HG03354 (cell line): ENCODE measurements around the gene DALRD3.

Source experiments
- ATAC-seq: cut with Tn5 transposase; IDR thresholded peaks from one replicate; pipeline ENCODE4 v1.9.1; 2021; ENCODE audit warnings: mild to moderate bottlenecking; ENCODE audit not compliant: unreplicated experiment, poor library complexity, severe bottlenecking

DALRD3 gene

GRCh38 chr3:49017971-49018706, at the start of gene DALRD3:
TSS of gene DALRD3 (minus strand) at chr3:49018580. CDS start at chr3:49018564, 16 bp downstream.
- ATAC-seq = no peak

- ATAC-seq = no peak
Observed at GRCh38 chr3:49058011-49058410, 39.6 kb upstream of the DALRD3 start.

- ATAC-seq = no peak
Observed at GRCh38 chr3:49057268-49057667, 38.9 kb upstream of the DALRD3 start.

GRCh38 chr3:49054344-49054862, 36.0 kb upstream of the DALRD3 start:
- ATAC-seq = no peak

- no peak for ATAC-seq
Observed at GRCh38 chr3:49053543-49053942, 35.2 kb upstream of the DALRD3 start.

GRCh38 chr3:49035281-49035680, 16.9 kb upstream of the DALRD3 start:
- ATAC-seq = no peak

GRCh38 chr3:49034650-49035049, 16.3 kb upstream of the DALRD3 start:
- ATAC-seq = no peak

GRCh38 chr3:49032646-49033304, 14.4 kb upstream of the DALRD3 start:
- ATAC-seq = no peak

GRCh38 chr3:49030321-49030720, 11.9 kb upstream of the DALRD3 start:
- no peak for ATAC-seq

- ATAC-seq = no peak
Observed at GRCh38 chr3:49029563-49029884, 11.1 kb upstream of the DALRD3 start.

- peak; percentile 91 for ATAC-seq
Observed at GRCh38 chr3:49028673-49029562, 10.5 kb upstream of the DALRD3 start, which contains the start of gene IMPDH2. TSS of gene IMPDH2 (minus strand) at chr3:49029398. CDS start at chr3:49029350, 48 bp downstream.

GRCh38 chr3:49028298-49028672, 9.9 kb upstream of the DALRD3 start:
- no peak for ATAC-seq

GRCh38 chr3:49027634-49028033, 9.3 kb upstream of the DALRD3 start:
- ATAC-seq = no peak

GRCh38 chr3:49026536-49026935, 8.2 kb upstream of the DALRD3 start:
- no peak for ATAC-seq

- no peak for ATAC-seq
Observed at GRCh38 chr3:49025793-49026520, 7.6 kb upstream of the DALRD3 start.

- ATAC-seq = no peak
Observed at GRCh38 chr3:49025005-49025792, 6.8 kb upstream of the DALRD3 start.

- no peak for ATAC-seq
Observed at GRCh38 chr3:49024449-49024848, 6.1 kb upstream of the DALRD3 start.

- ATAC-seq = no peak
Observed at GRCh38 chr3:49023775-49024174, 5.4 kb upstream of the DALRD3 start.

- ATAC-seq = no peak
Observed at GRCh38 chr3:49022688-49023171, 4.3 kb upstream of the DALRD3 start.
